ENCODE data around the gene PTBP3. TPM values are rescaled to one million over a fixed set of nuclear protein-coding genes. Genes with fewer than 3 reads are reported as not detected.

Gene PTBP3
- total and polyA plus RNA-seq, 2 of the 13 experiments (the other 11 are each of a cell fraction or from before 2014, with no cell fraction given) = 52.8 to 61.1 TPM

DNA sequence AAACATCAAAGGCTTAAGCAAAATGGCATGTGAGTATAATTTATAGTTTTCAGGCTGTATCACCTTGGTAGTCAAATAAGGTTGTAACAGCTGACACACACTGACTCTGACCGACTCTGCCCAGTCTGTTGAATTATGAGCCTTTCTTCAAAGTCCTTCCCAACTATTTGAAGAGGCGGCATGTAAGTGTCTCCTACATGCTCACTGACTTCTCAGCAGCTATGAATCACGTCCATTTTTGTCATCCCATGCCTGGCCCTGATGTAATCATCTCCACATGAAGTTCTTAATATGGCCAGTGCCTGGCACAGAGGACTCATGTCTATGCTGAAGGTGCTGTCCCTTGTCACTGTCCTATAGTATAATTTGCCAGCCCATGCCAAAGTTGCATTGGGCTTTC, 5.1 kb upstream of the PTBP3 start:
- 0 out of 2 replicates have a peak, but pooled peaks have one; percentile 18 for TF ChIP-seq SAP130 (CRISPR knock-in tag; IDR thresholded peaks at IDR 0.05; ENCODE audit: low read depth)
- peak; percentile 54 for TF ChIP-seq FOSL2 (CRISPR knock-in tag; IDR thresholded peaks at IDR 0.05)
- TF ChIP-seq, protein P1, sequence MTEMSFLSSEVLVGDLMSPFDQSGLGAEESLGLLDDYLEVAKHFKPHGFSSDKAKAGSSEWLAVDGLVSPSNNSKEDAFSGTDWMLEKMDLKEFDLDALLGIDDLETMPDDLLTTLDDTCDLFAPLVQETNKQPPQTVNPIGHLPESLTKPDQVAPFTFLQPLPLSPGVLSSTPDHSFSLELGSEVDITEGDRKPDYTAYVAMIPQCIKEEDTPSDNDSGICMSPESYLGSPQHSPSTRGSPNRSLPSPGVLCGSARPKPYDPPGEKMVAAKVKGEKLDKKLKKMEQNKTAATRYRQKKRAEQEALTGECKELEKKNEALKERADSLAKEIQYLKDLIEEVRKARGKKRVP (CRISPR knock-in tag; IDR thresholded peaks at IDR 0.05) = peak in 1 of 2 experiments; percentile 21; a peak in 1 of 4 replicates
- TF ChIP-seq, protein P2, sequence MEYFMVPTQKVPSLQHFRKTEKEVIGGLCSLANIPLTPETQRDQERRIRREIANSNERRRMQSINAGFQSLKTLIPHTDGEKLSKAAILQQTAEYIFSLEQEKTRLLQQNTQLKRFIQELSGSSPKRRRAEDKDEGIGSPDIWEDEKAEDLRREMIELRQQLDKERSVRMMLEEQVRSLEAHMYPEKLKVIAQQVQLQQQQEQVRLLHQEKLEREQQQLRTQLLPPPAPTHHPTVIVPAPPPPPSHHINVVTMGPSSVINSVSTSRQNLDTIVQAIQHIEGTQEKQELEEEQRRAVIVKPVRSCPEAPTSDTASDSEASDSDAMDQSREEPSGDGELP (IDR thresholded peaks at IDR 0.05; ENCODE audit: borderline replicate concordance, low read depth) = peak; percentile 45; the same call in 1 of the 2 replicates
- no peak for TF ChIP-seq ZNF230 (CRISPR knock-in tag; IDR thresholded peaks at IDR 0.05)
- Histone ChIP-seq H3K4me3 (replicated peaks in 1 of 3; ENCODE audit: insufficient read depth in 1 of 3, low read depth in 2 of 3, low read length in 3 of 3) (no peak overlapping the region), H3K27ac (ENCODE audit: extremely low read length, insufficient read depth, low read length) (peak overlapping the region; percentile 72), H2AFZ (ENCODE audit: low read length) (peak overlapping the region; percentile 23), H3K9ac (ENCODE audit: insufficient read depth, low read depth, low read length) (no peak overlapping the region), H3K9me3 (ENCODE audit: low read length) (no peaks in the 10 kb centered on the region), H3K27me3 (ENCODE audit: control insufficient read depth in 1 of 2, insufficient read depth in 2 of 2, low read length in 2 of 2) (no peaks in the 10 kb centered on the region), H3K4me1 (ENCODE audit: insufficient read depth, low read length) (peaks cover 69% of the 10 kb centered on the region), H3K4me2 (ENCODE audit: low read depth, low read length) (peak overlapping the region; percentile 56; the same call in 1 of the 2 replicates), H3K79me2 (ENCODE audit: insufficient read depth, low read length) (no peaks in the 10 kb centered on the region), H4K20me1 (ENCODE audit: insufficient read depth, low read length) (no peaks in the 10 kb centered on the region), H3K36me3 (replicated peaks in 1 of 2; ENCODE audit: control insufficient read depth in 1 of 2, insufficient read depth in 2 of 2, low read length in 2 of 2) (no peaks in the 10 kb centered on the region)
- ChIA-PET POLR2A (interaction anchor here (0.6 kb wide), 1 partner anchor 11 kb away, joined by 3 read pairs; no protein-coding TSS in a partner anchor), CTCF (ENCODE audit: low intra/inter-chr PET ratio, low total read pairs) (no interaction called here)
- intact Hi-C loops (cut with micrococcal nuclease; ENCODE audit: unreplicated experiment) = loop anchor here (10.0 kb wide), 2 partner anchors 64 to 444 kb away; partner anchors contain the start of gene UGCG
- ATAC-seq (no peak), DNase-seq (ENCODE audit: low spot score) (no peak), FAIRE-seq (no peak)
- in situ Hi-C loops (cut with HindIII; ENCODE audit: extremely low pct_ligation_motif_present, low pct_unique_long_range_greater_than_20kb) = no loop called here
- WGBS (ENCODE audit: low lambda C conversion rate) = 30% methylated on average over 3 of the region's 3 CpGs
- BruUV-seq (replicated peaks) = no TSS peak

DNA sequence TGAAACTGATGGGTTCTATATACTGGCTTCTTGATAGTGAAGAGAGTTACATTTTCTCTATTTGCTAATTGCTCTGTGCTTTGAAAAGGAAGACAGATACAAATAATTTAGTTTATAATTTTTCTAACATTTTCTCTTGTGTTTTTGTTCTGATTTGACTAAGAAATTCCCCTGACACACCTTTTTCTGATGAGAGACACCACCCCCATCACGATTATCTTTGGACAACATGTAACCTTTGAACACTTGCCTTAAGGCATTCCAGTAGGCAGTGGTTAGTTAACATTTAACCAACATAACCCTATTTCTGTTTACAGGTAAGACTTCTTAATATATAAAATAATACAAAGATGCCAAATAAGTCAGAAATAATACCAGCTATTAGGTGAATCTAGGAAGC, 4.1 kb upstream of the PTBP3 start:
- Histone ChIP-seq H3K4me2 (ENCODE audit: low read depth, low read length) (peak overlapping the region; percentile 56), H3K4me1 (ENCODE audit: insufficient read depth, low read length) (peaks cover 64% of the 10 kb centered on the region), H3K9ac (ENCODE audit: insufficient read depth, low read depth, low read length) (0 out of 2 replicates have a peak overlapping the region, but pooled peaks have one; percentile 13), H3K9me3 (ENCODE audit: low read length) (no peaks in the 10 kb centered on the region), H2AFZ (ENCODE audit: low read length) (no peak overlapping the region), H3K36me3 (replicated peaks in 1 of 2; ENCODE audit: control insufficient read depth in 1 of 2, insufficient read depth in 2 of 2, low read length in 2 of 2) (no peaks in the 10 kb centered on the region), H4K20me1 (ENCODE audit: insufficient read depth, low read length) (no peaks in the 10 kb centered on the region), H3K27ac (ENCODE audit: extremely low read length, insufficient read depth, low read length) (peak overlapping the region; percentile 72), H3K79me2 (ENCODE audit: insufficient read depth, low read length) (peaks cover 2% of the 10 kb centered on the region), H3K4me3 (replicated peaks in 1 of 3; ENCODE audit: insufficient read depth in 1 of 3, low read depth in 2 of 3, low read length in 3 of 3) (peak overlapping the region in 2 of 3 experiments; percentile 24 to 28; a peak in 3 of 6 replicates), H3K27me3 (ENCODE audit: control insufficient read depth in 1 of 2, insufficient read depth in 2 of 2, low read length in 2 of 2) (no peaks in the 10 kb centered on the region)
- POLR2A ChIA-PET = interaction anchor here (0.8 to 1.4 kb wide), 2 partner anchors 42 to 218 kb away, joined by 3 to 6 read pairs; no protein-coding TSS in a partner anchor
- intact Hi-C loops (cut with micrococcal nuclease; ENCODE audit: unreplicated experiment) (loop anchor here (10.0 kb wide), 2 partner anchors 63 to 443 kb away; partner anchors contain the start of gene UGCG), in situ Hi-C loops (cut with HindIII; ENCODE audit: extremely low pct_ligation_motif_present, low pct_unique_long_range_greater_than_20kb) (no loop called here)
- DNase-seq (ENCODE audit: low spot score) = peak; percentile 80
- FAIRE-seq = peak; percentile 64
- WGBS (ENCODE audit: low lambda C conversion rate) = 3% methylated on average over 1 of the region's 1 CpG
- no TSS peak for BruUV-seq (replicated peaks)
- no peak for ATAC-seq
- CTCF ChIA-PET (ENCODE audit: low intra/inter-chr PET ratio, low total read pairs) = interaction anchor here (1.5 kb wide), 1 partner anchor 225 kb away, joined by 3 read pairs; no protein-coding TSS in a partner anchor
- TF ChIP-seq CENPT (CRISPR knock-in tag; IDR thresholded peaks at IDR 0.05; ENCODE audit: low read depth) (no peak), EHMT2 (IDR thresholded peaks at IDR 0.05; ENCODE audit: borderline replicate concordance, low read depth, low read length) (no peak), ZNF253 (CRISPR knock-in tag; IDR thresholded peaks at IDR 0.05; ENCODE audit: borderline replicate concordance) (no peak), ZNF891 (CRISPR knock-in tag; IDR thresholded peaks at IDR 0.05) (no peak)
- TF ChIP-seq, protein P3, sequence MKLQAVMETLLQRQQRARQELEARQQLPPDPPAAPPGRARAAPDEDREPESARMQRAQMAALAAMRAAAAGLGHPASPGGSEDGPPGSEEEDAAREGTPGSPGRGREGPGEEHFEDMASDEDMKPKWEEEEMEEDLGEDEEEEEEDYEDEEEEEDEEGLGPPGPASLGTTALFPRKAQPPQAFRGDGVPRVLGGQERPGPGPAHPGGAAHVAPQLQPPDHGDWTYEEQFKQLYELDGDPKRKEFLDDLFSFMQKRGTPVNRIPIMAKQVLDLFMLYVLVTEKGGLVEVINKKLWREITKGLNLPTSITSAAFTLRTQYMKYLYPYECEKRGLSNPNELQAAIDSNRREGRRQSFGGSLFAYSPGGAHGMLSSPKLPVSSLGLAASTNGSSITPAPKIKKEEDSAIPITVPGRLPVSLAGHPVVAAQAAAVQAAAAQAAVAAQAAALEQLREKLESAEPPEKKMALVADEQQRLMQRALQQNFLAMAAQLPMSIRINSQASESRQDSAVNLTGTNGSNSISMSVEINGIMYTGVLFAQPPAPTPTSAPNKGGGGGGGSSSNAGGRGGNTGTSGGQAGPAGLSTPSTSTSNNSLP (IDR thresholded peaks at IDR 0.05; ENCODE audit: low read depth, low read length) = peak; percentile 27; the same call in 1 of the 2 replicates
- TF ChIP-seq, protein P4, sequence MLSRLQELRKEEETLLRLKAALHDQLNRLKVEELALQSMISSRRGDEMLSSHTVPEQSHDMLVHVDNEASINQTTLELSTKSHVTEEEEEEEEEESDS (CRISPR knock-in tag; IDR thresholded peaks at IDR 0.05; ENCODE audit: borderline replicate concordance) = no peak
- TF ChIP-seq, protein P5, sequence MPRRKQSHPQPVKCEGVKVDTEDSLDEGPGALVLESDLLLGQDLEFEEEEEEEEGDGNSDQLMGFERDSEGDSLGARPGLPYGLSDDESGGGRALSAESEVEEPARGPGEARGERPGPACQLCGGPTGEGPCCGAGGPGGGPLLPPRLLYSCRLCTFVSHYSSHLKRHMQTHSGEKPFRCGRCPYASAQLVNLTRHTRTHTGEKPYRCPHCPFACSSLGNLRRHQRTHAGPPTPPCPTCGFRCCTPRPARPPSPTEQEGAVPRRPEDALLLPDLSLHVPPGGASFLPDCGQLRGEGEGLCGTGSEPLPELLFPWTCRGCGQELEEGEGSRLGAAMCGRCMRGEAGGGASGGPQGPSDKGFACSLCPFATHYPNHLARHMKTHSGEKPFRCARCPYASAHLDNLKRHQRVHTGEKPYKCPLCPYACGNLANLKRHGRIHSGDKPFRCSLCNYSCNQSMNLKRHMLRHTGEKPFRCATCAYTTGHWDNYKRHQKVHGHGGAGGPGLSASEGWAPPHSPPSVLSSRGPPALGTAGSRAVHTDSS (CRISPR knock-in tag; conservative IDR thresholded peaks at IDR 0.05) = no peak
